NCI-H2107 (cell line): ENCODE measurements around the gene DACT2.
"Not testable (repeated sequence)": the region's sequence is repeated elsewhere in the genome, so short reads cannot be mapped to it uniquely, and the experiment has no call there.

Source experiments
- DNase-seq: peaks from one replicate; lab custom pipeline; 2025; lab: John Stamatoyannopoulos, UW

Gene DACT2, protein sequence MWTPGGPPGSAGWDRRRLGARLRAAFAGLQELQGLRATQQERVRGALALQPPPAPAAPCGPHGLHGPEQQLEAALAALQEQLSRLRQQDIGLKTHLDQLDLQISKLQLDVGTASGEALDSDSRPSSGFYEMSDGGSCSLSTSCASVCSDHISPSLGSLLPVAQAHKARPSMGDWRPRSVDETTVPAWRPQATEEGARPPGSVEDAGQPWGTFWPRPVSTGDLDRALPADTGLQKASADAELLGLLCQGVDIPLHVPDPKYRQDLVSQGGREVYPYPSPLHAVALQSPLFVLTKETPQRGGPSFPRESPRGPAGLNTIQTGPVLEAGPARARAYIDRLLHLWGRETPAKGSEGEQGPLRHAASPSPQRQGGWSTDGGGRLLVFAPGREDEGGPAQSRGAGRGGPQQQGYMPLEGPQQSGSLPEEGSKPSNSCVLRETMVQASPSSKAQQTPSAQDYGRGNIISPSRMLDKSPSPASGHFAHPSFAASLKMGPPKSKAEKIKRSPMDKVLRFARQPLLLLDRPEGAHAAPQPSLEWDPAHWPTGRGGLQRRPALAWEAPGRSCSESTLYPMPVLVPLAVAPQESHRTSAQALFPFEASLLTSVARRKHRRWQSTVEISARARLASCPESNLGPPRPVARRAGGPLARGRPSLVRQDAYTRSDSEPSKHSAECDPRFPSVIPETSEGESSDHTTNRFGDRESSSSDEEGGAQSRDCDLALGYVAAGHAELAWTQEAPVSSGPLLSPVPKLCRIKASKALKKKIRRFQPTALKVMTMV

DNA sequence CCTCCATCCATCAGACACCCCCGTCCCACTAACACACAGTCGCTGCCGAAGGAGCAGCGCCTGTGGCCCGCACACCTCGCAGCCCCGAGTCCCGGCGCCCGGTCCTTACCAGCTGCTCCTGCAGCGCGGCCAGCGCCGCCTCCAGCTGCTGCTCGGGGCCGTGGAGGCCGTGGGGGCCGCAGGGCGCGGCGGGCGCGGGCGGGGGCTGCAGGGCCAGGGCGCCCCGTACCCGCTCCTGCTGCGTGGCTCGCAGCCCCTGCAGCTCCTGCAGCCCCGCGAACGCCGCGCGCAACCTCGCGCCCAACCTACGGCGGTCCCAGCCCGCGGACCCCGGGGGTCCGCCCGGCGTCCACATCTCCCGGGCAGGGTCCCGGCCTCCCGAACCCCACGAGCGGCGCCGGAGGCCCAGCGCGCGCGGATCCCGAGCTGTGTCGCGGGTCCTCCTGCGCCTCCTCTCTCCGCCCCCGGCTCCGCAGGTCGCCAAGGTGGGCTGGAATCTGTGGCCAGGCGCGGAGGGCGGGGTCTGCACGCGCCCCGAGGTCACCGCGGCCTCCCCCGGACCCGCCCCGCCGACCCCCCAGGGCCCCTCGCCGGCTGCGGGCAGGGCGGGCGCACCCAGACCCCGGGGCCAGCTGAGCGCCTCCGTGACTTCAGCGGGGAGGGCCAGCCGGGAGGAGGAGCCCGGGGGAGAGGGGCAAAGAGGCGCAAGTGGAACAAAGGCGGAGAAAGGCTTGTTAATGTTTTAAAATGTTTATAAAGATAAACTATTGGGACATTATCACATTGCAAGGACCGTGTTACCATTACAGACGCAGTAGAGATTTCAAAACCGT lies at the start of gene DACT2:
TSS of gene DACT2 (minus strand) at position 499 of the 833 bp plus-strand sequence. CDS start at position 355, 144 bp downstream.
- DNase-seq = no peak

DNA sequence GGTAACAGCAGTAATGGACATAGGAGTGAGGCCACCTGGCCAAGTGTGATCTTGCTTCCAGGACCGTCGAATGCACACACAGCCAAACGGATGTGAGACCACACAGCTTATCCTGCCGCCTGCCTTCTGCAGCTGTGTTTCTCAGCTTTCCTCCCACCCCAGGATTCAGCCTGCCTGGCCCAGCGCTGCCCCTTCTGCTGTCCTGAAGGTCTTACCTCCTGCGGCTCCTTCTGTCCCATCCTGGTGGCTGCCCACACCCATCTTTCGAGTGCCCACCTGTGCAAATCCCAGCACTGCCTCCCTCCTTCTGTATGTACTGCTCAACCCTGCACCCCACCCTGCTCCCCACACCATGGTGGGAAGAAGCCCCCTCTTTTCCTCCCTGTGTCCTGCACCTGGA lies 49.4 kb upstream of the DACT2 start:
- DNase-seq = no peak

DNA sequence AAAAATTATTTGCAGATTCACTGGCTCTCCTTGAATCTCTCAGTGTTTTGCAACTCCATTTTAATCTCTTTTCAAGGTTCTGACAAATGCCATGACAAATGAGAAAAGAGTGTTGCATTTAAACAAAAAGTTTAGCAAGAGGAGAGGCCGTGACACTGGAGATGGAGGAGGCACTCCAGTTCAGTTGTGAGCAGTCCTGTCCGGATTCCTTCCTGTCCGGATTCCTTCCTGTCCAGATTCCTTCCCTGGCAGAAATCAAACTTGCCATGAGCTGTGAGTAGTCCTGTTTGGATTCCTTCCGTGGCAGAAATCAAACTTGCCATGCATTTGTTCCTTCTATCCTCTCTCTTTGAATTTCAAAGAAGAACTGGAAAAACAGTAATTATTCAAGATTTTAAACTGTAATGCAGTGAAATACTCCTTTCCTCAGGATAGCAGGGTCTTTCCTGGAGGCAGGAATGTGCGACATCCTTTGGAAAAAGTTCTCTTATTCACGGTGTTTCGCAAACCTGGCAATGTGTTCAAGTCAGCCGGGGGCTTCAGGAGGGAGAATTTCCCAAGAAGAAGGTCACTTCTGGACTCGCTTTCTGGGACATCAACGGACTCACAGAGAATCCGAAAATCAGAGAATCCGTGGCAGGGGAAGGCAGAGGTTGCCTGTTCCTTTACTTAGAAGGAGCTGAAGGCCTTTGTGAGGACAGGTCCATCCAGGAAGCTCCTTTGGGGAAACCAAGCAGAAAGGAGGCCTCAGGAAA lies 48.7 kb upstream of the DACT2 start:
- no peak for DNase-seq

DNA sequence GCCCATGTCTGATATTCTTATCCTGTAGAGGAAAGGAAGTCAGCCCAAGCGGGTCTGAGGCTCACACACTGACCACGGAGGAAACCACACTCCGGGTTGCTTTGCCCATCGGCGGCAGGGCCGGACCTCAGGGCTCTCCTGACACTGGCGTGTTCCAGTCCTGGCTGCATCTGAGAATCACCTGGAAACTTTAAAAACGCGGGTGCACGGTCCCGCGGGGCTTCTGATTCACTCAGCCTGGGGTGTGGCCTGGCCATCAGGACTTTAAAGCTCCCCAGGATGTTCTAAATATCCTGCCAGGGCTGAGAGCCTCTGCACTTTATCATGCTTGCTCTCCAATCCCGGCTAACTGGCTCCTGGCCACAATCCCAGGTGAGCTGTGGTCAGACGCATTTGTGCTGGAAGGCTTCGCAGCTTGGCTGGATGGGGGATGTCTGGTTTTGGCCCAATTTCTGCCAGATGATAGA lies 47.7 kb upstream of the DACT2 start:
- DNase-seq = no peak

DNA sequence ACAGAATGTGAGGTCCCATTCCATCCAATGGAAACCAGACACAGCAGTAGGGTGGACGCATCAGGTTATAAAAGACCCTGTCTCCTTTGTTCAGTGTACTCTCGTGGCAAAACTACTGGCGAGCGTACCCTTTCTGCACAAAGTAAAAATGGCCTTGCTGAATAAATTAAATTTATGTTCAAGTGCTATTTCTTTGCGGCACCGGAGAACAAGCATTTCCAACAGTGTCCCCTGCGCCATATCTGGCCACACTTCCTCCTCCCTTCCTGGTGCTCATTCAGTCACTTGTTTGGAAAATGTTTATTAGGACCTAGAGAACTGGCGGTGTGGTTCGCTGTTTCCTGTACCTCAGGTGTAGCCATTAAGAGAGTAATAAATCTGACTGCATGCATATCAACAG lies 46.9 kb upstream of the DACT2 start:
- no peak for DNase-seq

DNA sequence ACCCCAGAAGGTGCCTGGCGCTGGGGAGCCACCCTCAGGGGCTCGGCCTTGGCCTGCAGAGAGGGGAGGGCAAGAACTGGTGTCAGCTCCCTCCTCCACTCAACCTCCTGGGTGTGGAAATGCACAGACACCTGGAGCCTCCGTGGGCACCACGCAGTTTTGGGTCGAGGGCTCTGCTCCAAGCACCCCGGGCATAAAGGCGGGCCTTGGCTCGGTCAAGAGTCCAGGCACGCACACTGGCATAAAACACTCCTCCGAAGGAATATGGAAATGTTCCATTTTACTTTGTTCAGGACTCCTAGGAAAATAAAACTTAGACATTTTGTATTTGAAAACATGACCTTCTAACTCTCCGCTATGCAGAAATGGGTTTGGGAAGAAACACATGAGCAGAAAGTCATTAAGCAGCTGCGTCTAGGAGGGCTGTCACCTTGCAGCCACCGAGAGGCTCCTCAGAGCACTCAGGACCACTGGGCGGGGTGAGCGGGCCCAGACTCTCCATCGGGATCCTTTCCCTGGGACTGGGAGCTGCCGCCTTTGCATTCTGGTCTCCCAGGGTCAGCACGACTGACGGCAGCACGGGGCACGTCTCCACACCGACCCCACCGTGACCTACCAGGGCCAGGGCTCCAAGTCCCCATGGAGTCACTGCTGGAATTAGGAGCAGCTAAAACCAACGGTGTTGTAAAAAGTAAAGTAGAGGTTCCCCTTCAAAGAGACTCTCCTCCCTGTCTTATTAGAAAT lies 46.0 kb upstream of the DACT2 start:
- no peak for DNase-seq

DNA sequence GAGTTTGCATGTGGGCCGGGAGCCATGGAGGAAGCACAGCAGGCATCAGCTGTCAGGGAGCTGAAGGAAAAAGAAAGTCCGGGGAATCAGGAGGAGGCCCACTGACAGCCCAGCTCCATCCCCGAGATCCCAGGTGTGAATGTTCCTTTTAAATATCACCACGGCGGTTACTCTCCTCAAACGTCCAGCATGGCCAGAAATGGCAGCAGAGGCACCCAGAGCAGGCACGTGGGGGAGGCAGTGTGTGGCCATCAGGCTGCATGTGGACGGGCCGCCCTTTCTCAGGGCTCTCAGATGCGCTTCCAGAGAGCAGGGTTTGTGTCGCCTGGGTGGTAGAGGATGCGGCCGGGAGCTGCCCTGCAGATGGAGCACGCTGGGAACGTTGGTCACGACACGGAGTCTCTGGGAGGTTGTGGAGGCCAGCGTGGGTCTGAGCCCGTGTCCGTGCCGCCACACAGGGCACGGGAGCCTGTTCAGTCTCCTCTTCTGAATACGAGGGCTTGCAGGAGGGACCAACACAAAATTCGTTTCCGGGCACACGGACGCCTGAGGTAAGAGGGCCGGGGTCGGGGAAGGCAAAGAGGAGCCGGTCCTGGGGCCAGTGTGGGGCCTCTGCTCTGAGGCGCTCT lies 45.3 kb upstream of the DACT2 start:
- DNase-seq = no peak

DNA sequence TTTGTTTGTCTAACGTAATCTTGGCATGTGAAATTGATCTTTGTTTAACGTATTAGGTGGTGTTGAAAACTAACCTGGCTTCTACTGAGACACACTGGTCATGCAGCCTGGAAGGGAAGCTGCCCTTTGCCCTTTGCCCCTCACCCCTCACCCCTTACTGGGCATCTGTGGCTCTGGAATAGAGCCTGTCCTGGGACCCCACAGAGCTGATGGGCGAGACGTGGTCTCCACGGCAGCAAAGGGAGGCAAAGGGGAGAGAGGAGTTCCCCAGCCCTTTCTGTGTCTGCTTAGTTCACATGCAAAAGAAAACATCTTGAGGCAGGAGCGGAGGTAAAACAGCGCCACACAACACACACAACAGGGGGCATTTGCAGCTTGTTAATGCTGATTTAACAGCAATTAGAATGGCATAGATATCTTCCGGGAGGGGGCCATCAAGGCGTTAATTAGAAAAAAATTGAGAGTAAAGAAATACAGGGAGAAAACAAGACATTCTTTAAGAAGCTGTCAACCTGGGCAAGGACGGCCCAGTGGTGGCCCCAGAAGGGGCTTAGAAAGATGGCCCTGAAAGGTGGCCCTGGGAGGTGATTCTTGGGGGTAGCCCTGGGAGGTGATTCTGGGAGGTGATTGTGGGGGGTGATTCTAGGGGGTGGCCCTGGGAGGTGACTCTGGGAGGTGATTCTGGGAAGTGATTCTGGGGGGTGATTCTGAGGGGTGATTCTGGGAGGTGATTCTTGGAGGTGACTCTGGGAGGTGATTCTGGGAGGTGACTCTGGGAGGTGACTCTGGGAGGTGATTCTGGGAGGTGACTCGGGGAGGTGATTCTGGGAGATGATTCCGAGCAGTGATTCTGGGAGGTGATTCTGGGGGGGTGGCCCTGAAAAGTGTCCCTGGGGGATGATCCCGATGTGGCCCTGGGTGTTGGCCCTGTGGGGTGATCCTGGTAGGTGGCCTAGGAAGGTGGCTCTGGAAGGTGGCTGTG lies 44.5 kb upstream of the DACT2 start:
- DNase-seq = no peak

DNA sequence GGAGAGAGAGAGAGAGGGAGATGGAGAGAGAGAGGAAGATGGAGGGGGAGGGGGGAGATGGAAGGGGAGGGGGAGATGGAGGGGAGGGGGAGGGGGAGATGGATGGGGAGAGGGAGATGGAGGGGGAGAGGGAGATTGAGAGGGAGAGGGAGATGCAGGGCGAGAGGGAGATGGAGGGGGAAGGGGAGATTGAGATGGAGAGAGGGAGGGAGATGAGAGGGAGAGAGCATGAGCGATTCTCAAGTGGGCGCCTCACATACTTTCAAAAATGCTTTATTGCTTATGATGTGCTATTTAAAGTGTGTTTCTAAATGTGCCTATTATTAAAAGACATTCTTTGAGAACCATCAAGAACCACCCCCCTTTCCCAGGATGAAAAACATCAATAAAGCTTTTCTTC lies 43.7 kb upstream of the DACT2 start:
- no peak for DNase-seq

DNA sequence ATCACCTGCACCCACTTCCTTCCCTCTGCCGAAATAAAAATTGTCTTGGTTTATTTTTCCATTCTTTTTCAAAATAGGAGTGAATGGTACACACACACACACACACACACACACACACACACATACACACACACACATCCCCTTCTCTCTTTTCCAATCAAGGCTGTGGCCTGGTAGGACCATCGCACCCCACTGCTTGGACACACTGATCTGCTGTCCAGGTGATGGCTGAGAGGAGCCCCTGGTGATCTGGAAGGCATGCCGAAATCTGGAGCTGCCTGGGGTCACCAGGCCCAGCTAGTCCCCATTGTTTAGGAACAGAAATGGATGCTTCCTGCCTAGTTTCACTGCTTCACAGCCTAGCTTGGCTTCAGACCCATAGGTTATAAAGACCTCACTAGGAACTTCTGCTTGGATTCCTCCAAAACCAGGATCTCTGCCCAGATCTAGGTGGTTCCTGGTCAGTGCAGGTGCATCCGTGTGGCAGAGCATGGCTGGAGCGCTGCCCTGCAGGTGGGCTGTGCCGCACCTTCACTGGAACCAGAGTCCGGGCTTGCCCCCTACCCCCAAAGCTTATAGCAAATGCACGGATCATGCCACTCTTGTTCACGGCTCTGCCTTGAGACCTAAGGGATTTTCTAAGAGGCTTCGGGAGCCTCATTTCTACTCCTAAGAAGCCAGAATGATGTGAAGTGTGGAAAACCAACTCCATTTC lies 42.9 kb upstream of the DACT2 start:
- no peak for DNase-seq

DNA sequence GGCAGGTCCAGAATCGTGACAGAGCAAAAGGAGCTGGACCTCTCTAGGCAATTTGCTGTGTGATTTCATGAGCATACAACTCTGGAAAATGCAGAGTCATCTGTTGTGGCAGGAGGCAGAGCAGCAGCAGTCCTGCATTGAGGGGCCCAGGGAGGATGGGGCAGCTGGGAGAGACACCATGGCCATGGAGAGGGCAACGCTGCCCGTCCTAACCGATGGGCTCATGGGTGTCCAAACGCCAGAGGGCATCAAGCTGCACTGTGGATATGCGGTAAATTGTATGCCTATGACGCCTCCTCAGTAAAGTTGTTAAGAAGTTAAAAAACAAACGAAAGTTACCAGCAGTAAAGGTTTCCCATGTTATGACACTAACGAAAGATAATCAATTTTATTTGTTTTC lies 42.2 kb upstream of the DACT2 start:
- no peak for DNase-seq

DNA sequence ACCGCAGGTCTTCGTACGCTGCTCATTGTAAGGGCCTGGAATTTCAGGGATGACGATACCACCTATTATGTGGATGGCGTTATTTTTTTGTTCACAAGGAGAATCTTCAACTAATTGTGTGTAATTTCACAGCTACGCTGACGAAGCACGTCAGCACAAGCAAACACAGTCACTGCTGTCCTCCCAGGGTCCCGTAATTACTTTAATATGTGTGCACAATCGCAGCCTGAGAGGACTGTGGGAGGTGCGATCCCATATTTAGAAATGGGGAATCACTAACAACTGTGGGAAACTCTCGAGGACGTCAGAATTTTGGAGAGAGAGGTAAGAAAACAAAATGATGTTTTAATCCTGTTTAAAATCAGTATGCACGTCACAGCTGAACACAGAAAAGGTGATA lies 40.2 kb upstream of the DACT2 start:
- DNase-seq = no peak

DNA sequence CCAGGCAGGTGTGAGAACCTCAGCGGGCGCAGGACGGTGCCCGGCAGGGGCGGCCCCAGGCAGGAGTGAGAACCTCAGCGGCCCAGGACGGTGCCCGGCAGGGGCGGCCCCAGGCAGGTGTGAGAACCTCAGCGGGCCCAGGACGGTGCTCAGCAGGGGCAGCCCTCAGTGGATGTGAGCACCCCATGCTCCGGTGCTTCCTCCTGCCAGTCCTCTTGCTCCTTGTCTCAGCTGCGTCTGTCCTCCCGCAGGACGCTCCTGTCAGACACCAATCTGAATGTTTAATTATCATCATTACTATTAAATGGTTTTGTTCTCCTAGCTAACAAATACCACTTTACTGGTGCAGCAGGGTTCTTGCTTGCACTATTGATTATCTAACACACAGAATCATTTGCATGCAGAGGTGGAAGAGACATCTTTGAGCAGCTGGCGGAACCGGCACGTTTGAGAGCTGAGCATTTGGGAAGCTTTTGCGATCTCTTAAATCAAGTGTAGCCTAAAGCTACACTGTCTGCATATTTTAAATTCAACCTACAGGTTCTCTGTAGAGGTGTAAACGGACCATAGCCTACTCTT lies 39.4 kb upstream of the DACT2 start:
- no peak for DNase-seq

DNA sequence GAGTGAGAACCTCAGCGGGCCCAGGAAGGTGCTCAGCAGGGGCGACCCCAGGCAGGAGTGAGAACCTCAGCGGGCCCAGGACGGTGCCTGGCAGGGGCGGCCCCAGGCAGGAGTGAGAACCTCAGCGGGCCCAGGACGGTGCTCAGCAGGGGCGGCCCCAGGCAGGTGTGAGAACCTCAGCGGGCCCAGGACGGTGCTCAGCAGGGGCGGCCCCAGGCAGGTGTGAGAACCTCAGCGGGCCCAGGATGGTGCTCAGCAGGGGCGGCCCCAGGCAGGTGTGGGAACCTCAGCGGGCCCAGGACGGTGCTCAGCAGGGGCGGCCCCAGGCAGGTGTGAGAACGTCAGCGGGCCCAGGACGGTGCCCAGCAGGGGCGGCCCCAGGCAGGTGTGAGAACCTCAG lies 37.3 kb upstream of the DACT2 start:
- DNase-seq = not testable (repeated sequence)

DNA sequence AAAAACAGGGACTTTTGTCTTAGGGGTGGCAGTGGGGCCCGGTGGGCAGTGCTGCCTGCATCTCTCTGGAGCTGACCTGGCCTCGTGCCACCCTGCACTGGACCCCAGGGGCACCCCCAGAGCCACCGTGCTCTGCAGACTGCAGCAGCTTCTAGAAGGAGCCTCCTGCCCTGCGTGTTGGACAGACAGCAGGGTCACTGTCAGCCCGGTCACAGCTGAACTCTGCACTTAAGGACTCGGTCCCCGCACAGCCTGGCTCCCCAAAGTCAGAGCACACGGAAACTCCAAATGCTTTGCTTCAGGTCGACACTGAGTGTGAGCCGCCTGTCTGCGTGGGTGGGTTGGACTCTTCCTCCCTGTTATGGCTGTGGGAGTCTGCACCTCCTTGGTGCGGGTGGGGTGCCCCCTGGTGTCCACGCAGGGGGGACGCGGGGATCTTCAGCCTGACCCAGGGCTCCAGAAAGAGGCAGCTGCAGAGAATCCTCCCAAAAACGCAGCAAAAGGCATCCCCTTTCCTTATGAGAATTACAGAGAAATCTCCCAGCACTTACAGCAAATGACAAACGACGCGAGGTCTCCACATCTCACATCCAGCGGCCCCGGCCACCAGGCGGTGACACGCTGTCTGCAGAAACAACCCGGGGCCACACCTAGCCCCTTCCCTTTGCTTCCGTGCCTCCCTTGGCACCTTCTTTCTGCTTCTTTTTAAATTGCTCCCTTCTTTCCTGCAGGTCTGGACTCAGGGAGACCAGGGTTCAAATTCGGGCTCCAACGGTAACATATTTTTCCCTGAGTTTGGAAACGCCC lies 36.3 kb upstream of the DACT2 start:
- no peak for DNase-seq

DNA sequence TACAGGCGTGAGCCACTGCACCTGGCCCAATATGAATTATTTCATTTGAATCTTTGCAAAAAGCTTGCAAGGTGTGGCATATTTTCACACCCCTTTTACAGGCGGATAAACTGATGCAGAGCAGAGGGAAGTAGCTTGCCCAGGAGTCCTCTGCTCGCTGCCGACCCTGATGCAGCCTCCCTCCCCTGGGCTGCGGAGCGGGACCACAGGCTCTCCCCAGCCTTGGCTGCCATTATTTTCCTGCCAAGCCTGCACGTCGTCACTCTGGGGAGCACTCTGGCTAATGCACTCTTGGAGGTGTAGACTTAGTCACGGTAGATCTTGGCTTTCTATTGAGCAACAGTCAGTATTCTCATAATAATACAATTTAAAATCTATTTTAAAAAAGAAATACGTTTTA lies 34.8 kb upstream of the DACT2 start:
- no peak for DNase-seq

DNA sequence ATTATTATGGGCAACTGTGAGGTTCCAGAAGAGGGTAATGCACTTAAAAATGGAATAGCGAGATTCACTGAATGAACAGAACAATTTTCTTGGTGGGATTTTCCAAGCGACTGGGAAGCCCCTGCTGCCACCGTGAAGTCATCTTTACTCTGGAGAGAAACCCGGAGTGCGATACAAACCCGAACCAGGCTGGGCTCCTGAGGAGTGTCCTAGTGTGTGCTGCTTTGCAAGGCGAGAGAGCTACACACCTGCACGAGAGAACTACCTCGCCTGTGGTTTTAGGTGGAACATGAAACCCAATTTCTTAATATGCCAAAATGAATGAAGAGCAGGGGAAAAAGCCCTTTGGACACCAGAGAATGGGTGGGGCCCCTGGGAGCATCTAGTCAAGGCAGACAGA lies 33.5 kb upstream of the DACT2 start:
- DNase-seq = no peak
